Hematopoietic multipotent progenitor cell treated with erythropoietin and hydrocortisone succinate and interleukin-3 and kit ligand, for 15 days (in vitro differentiated cells): ENCODE data around the gene TRAPPC8.
"Not testable (repeated sequence)": the region's sequence is repeated elsewhere in the genome, so short reads cannot be mapped to it uniquely, and the experiment has no call there.

Experiments
- DNase-seq: peaks from one replicate; pipeline ENCODE4 v3.0.0-alpha.2; 2015; ENCODE audit warnings: low spot score

TRAPPC8 gene

GRCh38 chr18:31943878-31944816, 1.2 kb upstream of the TRAPPC8 start:
- DNase-seq: no peak

- peak; percentile 34 for DNase-seq
These were observed 483 bp downstream of the TRAPPC8 start for GRCh38 chr18:31942291-31942998.

- DNase-seq: no peak
These were observed 1.7 kb downstream of the TRAPPC8 start for GRCh38 chr18:31941010-31941809.

GRCh38 chr18:31934773-31935172, 8.2 kb downstream of the TRAPPC8 start:
- not testable (repeated sequence) for DNase-seq

GRCh38 chr18:31931886-31932240, 11.1 kb downstream of the TRAPPC8 start:
- DNase-seq: no peak

GRCh38 chr18:31931163-31931885, 11.6 kb downstream of the TRAPPC8 start:
- DNase-seq: no peak

- no peak for DNase-seq
These were observed 13.7 kb downstream of the TRAPPC8 start for GRCh38 chr18:31929273-31929672.

- DNase-seq: not testable (repeated sequence)
These were observed 15.9 kb downstream of the TRAPPC8 start for GRCh38 chr18:31926988-31927387.

- no peak for DNase-seq
These were observed 22.7 kb downstream of the TRAPPC8 start for GRCh38 chr18:31920277-31920676.

- not testable (repeated sequence) for DNase-seq
These were observed 23.6 kb downstream of the TRAPPC8 start for GRCh38 chr18:31919366-31919765.

- DNase-seq: no peak
These were observed 24.2 kb downstream of the TRAPPC8 start for GRCh38 chr18:31918733-31919132.

GRCh38 chr18:31901063-31901462, 41.9 kb downstream of the TRAPPC8 start:
- no peak for DNase-seq

GRCh38 chr18:31899771-31900170, 43.2 kb downstream of the TRAPPC8 start:
- not testable (repeated sequence) for DNase-seq

- no peak for DNase-seq
These were observed 50.0 kb downstream of the TRAPPC8 start for GRCh38 chr18:31892936-31893335.

- no peak for DNase-seq
These were observed 51.4 kb downstream of the TRAPPC8 start for GRCh38 chr18:31891566-31891965.

GRCh38 chr18:31884020-31884419, 58.9 kb downstream of the TRAPPC8 start:
- DNase-seq: no peak

- DNase-seq: no peak
These were observed 62.6 kb downstream of the TRAPPC8 start for GRCh38 chr18:31880186-31880898.

- no peak for DNase-seq
These were observed 64.6 kb downstream of the TRAPPC8 start for GRCh38 chr18:31878358-31878757.

GRCh38 chr18:31877900-31878299, 65.0 kb downstream of the TRAPPC8 start:
- DNase-seq: no peak

- no peak for DNase-seq
These were observed 66.2 kb downstream of the TRAPPC8 start for GRCh38 chr18:31876707-31877106.

- no peak for DNase-seq
These were observed 67.6 kb downstream of the TRAPPC8 start for GRCh38 chr18:31875301-31875700.
